Esophagus squamous epithelium (tissue), 4 donors: ENCODE data around the gene RAI14.

Experiments used
- CTCF ChIP-seq, 6 experiments: fragments of 450-650 bp in 4 of 6; fragments of 200-600 bp in 2 of 6; sonication (generic) in 2 of 6; IDR thresholded peaks; one replicate each; pipeline ENCODE4 v1.5.1; 2016 to 2019; ENCODE audit warnings: antibody characterized with exemption in 6 of 6, mild to moderate bottlenecking in 4 of 6, moderate library complexity in 4 of 6
- POLR2A ChIP-seq, 4 donors: fragments of 450-650 bp; IDR thresholded peaks; one replicate each; pipeline ENCODE4 v1.6.1; 2017; ENCODE audit warnings: antibody characterized with exemption in 4 of 4, mild to moderate bottlenecking in 4 of 4, moderate library complexity in 3 of 4

GRCh38 chr5:34657988-34658387, 1.9 kb downstream of the RAI14 start:
- no peak for TF ChIP-seq POLR2A (IDR thresholded peaks at IDR 0.05)
- TF ChIP-seq CTCF (IDR thresholded peaks at IDR 0.05): no peak
